ENCODE results near the gene RAP1GDS1. TPM values are rescaled to one million over a fixed set of nuclear protein-coding genes. Genes with fewer than 3 reads are reported as not detected.

The RAP1GDS1 gene
- total RNA-seq, 4 donors from 2014 or later = 29.8 to 52.2 (median 34.7) TPM

DNA sequence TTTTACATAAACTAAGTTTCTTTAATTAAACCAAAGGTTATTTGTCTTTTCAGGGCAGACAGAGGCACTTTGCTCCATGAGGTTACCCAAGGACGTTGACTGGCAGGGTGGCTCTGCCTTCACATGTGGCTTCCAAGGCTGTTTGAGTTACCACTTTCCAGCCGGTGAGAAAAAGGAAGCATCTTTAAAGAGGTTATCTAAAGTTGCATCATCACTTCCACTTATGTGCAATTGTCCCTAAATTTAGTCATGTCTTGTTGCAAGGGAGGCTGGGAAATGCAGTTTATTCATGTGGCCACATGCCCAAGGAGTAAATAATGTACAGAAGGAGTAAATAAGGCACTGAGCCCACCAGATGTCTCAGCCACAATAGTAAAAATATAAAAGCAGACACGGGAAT is 29.0 kb upstream of the RAP1GDS1 start:
- Histone ChIP-seq H3K9me3 (no peaks in the 10 kb centered on the region), H3K4me3 (no peak overlapping the region), H3K4me1 (no peaks in the 10 kb centered on the region), H3K27ac (replicated peaks in 1 of 4) (no peak overlapping the region), H3K27me3 (no peaks in the 10 kb centered on the region), H3K36me3 (no peaks in the 10 kb centered on the region)
- intact Hi-C loops (cut with DNase I) = no loop called here
- TF ChIP-seq, protein P1, sequence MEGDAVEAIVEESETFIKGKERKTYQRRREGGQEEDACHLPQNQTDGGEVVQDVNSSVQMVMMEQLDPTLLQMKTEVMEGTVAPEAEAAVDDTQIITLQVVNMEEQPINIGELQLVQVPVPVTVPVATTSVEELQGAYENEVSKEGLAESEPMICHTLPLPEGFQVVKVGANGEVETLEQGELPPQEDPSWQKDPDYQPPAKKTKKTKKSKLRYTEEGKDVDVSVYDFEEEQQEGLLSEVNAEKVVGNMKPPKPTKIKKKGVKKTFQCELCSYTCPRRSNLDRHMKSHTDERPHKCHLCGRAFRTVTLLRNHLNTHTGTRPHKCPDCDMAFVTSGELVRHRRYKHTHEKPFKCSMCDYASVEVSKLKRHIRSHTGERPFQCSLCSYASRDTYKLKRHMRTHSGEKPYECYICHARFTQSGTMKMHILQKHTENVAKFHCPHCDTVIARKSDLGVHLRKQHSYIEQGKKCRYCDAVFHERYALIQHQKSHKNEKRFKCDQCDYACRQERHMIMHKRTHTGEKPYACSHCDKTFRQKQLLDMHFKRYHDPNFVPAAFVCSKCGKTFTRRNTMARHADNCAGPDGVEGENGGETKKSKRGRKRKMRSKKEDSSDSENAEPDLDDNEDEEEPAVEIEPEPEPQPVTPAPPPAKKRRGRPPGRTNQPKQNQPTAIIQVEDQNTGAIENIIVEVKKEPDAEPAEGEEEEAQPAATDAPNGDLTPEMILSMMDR (IDR thresholded peaks at IDR 0.05) = no peak
- TF ChIP-seq EP300 (IDR thresholded peaks at IDR 0.05) = no peak
- no peak for TF ChIP-seq POLR2AphosphoS5 (IDR thresholded peaks at IDR 0.05)
- no peak for TF ChIP-seq POLR2A (IDR thresholded peaks at IDR 0.05; ENCODE audit: low read depth)
- DNase-seq (ENCODE audit: extremely low spot score) = no peak
- 61% methylated on average over 3 of the region's 3 CpGs for WGBS

DNA sequence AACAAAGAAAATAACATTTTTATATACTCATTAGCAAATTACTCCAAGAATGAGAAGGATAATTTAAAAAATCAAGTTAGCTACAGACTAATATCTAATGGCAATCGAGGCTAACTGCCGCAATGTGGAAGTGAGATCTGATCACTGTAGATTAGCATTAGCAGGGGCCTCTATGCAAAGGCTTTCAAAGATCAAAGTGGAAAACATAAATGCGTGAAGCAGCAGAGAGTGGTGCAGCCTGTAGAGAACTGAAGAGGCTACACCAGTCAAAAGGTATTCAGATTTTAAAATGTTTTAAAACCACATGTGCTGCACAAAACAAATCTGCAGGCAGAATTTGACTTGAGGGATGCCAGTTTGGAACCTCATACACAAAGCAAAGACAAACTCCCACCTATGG is 24.0 kb upstream of the RAP1GDS1 start:
- intact Hi-C loops (cut with DNase I) = no loop called here
- 97% methylated on average over 3 of the region's 3 CpGs for WGBS
- TF ChIP-seq POLR2AphosphoS5 (IDR thresholded peaks at IDR 0.05) = no peak
- Histone ChIP-seq H3K27me3 (no peaks in the 10 kb centered on the region), H3K4me1 (no peaks in the 10 kb centered on the region), H3K9me3 (no peaks in the 10 kb centered on the region), H3K27ac (replicated peaks in 1 of 4) (no peak overlapping the region), H3K36me3 (no peaks in the 10 kb centered on the region), H3K4me3 (no peak overlapping the region)
- DNase-seq (ENCODE audit: extremely low spot score) = no peak

DNA sequence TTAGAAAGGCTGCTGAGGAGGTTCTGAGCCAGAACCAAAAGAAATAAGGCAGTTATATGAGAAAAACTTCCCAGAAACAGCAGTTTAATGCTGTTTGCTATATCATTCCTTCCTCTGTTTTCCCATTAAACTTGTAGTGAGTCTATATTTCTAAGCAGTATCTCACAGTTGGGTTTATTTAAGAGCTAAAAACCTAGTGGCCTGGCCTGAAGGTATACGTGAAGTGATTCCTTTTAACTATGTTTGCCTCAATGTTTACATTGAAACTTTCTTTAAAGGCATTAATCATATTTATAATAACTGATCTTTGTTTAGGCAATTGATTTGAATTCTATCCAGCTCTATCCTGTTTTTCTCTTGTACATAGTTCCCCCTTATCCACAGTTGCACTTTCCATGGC is 19.1 kb upstream of the RAP1GDS1 start:
- Histone ChIP-seq H3K4me1 (no peaks in the 10 kb centered on the region), H3K27ac (replicated peaks in 1 of 4) (no peak overlapping the region), H3K9me3 (no peaks in the 10 kb centered on the region), H3K4me3 (no peak overlapping the region), H3K36me3 (no peaks in the 10 kb centered on the region), H3K27me3 (no peaks in the 10 kb centered on the region)
- intact Hi-C loops (cut with DNase I) = no loop called here
- DNase-seq (ENCODE audit: extremely low spot score) = no peak
- 69% methylated on average over 1 of the region's 1 CpG for WGBS
- TF ChIP-seq POLR2AphosphoS5 (IDR thresholded peaks at IDR 0.05) = no peak
- TF ChIP-seq POLR2A (IDR thresholded peaks at IDR 0.05; ENCODE audit: low read depth) = no peak
- TF ChIP-seq, protein P1 (IDR thresholded peaks at IDR 0.05) = no peak
- no peak for TF ChIP-seq EP300 (IDR thresholded peaks at IDR 0.05)

DNA sequence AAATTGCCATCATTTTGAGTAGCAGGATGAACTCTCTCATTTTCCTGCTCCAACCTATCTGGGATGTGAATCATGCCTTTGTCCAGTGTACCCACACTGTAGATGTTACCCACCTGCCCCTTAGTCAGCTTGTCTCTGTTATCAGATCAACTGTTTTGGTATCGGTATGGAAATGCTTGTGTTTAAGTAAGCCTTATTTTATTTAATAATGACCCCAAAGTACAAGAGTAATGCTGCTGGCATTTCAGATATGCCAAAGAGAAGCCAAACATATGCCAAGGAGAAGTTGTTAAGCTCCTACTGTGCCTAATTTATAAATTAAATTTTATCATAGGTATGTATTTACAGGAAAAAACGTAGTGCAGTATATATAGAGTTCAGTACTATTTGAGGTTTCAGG is 18.6 kb upstream of the RAP1GDS1 start:
- no peaks in the 10 kb centered on the region for H3K9me3 ChIP-seq
- H3K27me3 ChIP-seq = no peaks in the 10 kb centered on the region
- 59% methylated on average over 2 of the region's 2 CpGs for WGBS
- no peak for TF ChIP-seq EP300 (IDR thresholded peaks at IDR 0.05)
- no peak for TF ChIP-seq POLR2AphosphoS5 (IDR thresholded peaks at IDR 0.05)
- no peak for TF ChIP-seq POLR2A (IDR thresholded peaks at IDR 0.05; ENCODE audit: low read depth)
- TF ChIP-seq, protein P1 (IDR thresholded peaks at IDR 0.05) = no peak
- intact Hi-C loops (cut with DNase I) = no loop called here
- no peak for DNase-seq (ENCODE audit: extremely low spot score)
- no peaks in the 10 kb centered on the region for H3K36me3 ChIP-seq
- no peak overlapping the region for H3K4me3 ChIP-seq
- no peaks in the 10 kb centered on the region for H3K4me1 ChIP-seq
- no peak overlapping the region for H3K27ac ChIP-seq (replicated peaks in 1 of 4)

DNA sequence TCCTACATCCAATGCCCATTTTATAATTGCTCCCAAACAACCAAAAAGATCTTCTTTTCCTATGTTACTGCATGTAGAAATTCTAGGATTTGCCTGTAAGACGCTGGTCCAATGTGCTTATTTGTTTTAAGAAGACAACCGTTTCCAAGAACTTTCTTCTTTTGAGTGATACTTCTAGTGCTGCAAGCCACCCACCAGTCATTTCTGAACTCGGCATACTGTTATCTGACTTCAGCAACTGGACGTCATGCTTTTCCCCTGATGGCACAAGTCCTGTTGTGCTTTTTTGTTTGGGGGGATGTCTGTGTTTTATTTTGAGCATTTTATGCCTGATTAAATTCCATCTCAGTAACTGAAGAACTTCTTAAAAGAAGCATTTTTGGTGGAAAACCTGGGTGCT is 16.0 kb upstream of the RAP1GDS1 start:
- 97% methylated on average over 4 of the region's 4 CpGs for WGBS
- no peak overlapping the region for H3K27ac ChIP-seq (replicated peaks in 1 of 4)
- H3K36me3 ChIP-seq = no peaks in the 10 kb centered on the region
- DNase-seq (ENCODE audit: extremely low spot score) = no peak
- intact Hi-C loops (cut with DNase I) = no loop called here
- TF ChIP-seq POLR2A (IDR thresholded peaks at IDR 0.05; ENCODE audit: low read depth) (no peak), EP300 (IDR thresholded peaks at IDR 0.05) (no peak), POLR2AphosphoS5 (IDR thresholded peaks at IDR 0.05) (no peak)
- TF ChIP-seq, protein P1 (IDR thresholded peaks at IDR 0.05) = no peak
- H3K27me3 ChIP-seq = no peaks in the 10 kb centered on the region
- no peak overlapping the region for H3K4me3 ChIP-seq
- no peaks in the 10 kb centered on the region for H3K9me3 ChIP-seq
- no peaks in the 10 kb centered on the region for H3K4me1 ChIP-seq

Measured in esophagus muscularis mucosa (tissue), 4 donors.